HG03460 (cell line): ENCODE data around the gene STK32C.
"Not testable (repeated sequence)": the region's sequence is repeated elsewhere in the genome, so short reads cannot be mapped to it uniquely, and the experiment has no call there.

Experiments
- ATAC-seq: cut with Tn5 transposase; IDR thresholded peaks from one replicate; pipeline ENCODE4 v1.9.1; 2021; ENCODE audit not compliant: unreplicated experiment

Gene STK32C

DNA sequence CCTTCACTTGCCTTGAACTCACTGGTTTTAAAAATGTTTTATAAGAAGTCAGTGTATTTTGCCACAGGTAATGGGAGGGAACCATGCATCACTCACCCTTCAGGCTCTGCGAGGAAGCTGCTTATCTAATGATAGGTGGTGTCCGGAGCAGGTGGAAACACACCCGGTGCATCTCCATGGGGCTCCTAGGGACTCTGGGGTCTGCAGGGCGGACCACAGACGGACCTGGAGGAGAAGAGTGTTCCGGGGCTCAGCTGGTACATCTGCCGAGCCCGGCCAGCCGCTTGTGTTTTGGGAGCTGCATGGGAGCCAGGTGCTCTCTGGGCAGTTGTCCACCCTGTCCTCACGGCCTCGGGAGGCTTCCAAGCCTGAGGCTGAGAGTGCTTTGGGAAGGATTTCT, 31.5 kb upstream of the STK32C start:
- ATAC-seq: no peak

DNA sequence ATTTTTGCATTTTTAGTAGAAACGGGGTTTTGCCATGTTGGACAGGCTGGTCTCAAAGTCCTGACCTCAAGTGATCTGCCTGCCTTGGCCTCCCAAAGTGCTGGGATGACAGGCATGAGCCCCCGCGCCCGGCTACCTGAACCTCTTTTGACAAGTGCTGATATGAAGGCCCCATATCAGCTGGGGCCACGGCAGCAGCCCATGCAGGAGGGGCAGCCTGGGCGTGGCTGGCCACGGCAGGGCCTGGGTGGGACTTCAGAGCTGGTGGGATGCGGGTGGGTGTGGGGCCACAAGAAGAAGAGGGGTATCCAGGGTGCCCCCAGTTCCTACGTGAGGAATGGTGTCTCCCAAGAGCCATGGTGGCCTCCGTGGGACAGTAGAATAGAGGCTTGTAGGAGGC, 31.1 kb upstream of the STK32C start:
- no peak for ATAC-seq

- ATAC-seq: not testable (repeated sequence)
These were observed 30.1 kb upstream of the STK32C start for GRCh38 chr10:132337854-132338253.

- ATAC-seq: no peak
These were observed 29.2 kb upstream of the STK32C start for GRCh38 chr10:132336919-132337407.

GRCh38 chr10:132336064-132336746, 28.5 kb upstream of the STK32C start:
- no peak for ATAC-seq

GRCh38 chr10:132335189-132336063, 27.7 kb upstream of the STK32C start:
- ATAC-seq: peak; percentile 52

DNA sequence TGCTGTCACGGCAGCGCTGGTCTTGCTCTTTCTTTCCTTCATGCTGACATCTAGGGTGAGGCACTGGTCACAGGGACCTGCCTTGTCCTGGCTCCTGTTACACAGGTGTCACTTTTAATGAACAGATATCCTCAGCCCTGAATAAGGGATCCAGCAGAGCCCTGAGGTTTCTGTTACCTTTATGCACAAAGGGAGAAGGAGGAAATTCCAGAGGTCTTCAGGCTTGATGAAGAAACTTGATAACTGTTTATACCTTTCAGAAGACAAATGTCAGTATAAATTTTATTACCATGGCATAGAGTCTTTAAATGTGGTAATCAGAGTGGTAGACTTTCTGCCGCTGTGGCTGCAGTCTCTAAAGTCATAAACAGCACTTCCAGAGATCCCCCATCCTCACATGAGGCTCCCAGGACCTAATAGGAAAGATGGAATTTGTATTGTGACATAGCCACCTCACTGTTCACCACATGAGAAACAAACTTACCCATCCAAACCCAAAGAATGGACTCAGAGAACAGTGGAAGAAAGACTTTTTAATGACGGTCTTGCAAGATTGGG, 27.0 kb upstream of the STK32C start:
- ATAC-seq: no peak

DNA sequence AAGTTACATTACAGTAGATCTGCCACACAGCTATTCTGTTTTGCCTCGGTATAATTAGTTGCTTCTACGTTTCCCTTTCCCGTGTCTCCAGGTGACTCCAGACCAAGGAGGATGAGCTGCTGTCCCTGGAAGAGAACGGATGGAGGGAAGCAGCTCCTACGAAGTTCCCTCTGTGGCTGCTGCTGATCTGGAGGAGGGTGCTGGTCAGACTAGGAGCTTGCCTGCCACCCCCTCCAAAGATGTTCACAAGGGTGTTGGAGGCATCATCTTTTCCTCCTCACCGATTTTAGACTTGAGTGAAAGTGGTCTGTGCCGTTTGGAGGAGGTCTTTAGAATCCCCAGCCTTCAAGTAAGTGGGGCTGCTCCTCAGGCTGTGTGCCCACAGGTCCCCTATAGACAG, 25.6 kb upstream of the STK32C start:
- no peak for ATAC-seq

DNA sequence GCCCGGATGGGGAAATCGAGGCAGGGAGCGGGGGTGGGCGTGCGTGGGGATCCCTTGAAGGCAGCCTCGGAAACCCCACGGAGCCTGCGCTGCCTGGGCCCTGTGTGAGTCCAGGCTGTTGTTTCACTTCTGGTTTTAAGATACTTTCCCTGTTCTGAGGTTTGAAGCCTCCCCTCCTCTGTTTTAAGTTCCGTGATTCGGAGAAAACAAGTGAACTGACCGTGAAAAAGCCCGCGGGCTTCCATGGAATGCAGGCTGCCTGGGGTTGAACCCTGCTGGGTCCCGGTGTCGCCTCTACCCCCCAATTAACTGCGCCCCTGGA, 24.6 kb upstream of the STK32C start:
- peak; percentile 42 for ATAC-seq

DNA sequence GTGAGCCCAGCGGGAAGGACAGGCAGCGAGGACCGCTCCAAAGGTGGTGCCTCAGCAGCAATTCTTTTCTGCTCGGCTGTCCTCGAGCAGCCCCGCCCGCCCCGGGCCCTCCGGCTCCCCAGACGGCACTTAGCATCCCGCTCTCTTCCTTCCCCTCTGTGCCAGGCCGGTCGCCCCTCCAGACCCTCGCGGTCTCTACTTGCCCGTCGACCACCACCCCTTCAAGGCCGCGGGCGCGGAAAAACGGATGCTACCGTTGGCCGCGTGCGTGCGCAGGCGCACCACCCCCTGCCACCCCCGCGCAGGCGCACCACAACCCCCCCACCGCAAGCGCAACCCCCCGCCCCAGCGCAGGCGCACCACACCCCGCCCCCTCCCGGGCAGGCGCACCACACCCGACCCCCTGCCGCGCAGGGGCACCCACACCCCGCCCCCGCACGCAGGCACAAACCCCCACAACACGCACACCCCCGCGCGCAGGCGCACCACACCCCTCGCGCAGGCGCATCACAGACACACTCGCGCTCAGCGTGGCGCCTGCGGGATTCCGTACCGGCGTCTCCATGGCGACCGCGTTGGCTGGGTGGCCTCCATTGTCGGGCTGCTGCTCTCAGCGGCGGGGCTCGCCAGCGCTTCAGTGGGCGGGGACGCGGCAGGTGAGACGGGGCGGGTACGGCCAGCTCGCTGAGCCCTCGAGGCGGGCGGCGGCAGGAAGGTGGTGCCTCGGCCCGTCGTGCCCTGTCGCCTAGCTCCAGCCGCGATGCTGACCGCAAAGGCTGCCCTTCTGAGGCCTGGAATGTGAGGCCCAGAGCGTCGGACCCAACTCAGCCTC, 24.1 kb upstream of the STK32C start, which contains the start of gene LRRC27:
Gene LRRC27 (plus strand): TSS at position 593 of the 832 bp plus-strand sequence. CDS start 1,332 bp downstream, outside the sequence.
- peak; percentile 62 for ATAC-seq

DNA sequence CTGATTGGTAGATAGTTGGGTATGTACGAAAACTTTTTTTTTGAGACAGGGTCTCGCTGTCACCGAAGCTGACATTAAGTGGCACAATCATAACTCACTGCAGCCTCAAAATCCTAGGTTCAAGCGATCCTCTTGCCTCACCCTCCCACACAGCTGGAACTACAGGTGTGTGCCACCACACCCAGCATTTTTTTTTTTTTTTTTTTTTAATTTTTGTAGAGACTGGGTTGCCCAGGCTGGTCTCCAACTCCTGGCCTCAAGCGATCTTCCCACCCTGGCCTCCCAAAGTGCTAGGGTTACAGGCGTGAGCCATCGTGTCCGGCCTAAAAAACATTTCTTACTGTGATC, 22.7 kb upstream of the STK32C start:
- ATAC-seq: no peak

DNA sequence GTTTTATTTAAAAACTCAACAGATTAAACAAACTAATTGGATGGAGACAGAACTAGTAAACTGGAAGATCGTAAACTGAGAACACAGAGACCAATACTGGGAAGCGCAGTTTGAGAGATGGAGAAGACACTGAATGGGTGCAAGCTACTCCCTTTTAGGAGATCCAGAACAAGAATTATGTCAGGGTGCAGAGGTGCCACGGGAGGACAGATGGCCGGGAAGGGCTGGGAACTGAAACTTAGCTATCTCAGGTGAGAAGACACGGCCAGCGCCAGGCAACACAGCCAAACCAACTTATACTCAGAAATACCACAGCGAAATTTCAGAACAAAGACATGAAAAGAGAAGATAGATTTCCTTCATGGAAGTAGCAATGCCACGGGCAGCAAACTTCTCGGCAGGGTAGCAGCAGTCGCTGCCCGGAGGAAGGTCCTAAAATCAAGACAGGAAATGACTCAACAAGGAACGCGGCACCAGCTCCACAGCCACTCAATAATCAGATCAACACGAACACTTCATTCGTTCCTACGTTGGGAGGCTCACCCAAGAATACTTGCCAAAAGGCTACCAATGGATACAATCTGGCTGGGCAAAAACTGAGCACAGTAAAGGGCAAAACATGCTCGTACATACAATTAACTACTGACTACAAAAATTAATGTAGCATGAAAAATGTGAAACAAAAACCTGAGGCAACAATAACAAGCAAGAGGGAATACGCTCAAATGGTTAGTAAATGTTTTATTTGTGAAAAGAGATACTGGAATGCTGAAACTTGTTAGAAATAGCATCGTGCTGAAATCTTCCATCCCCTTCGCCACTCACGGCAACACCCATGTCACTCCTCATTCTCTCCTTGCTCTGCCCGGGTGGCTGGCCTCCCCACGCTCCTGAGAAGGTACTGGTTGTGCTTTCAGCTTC, 22.1 kb upstream of the STK32C start:
- no peak for ATAC-seq

- no peak for ATAC-seq
These were observed 21.0 kb upstream of the STK32C start for GRCh38 chr10:132328738-132329137.

GRCh38 chr10:132328106-132328505, 20.4 kb upstream of the STK32C start:
- ATAC-seq: no peak

DNA sequence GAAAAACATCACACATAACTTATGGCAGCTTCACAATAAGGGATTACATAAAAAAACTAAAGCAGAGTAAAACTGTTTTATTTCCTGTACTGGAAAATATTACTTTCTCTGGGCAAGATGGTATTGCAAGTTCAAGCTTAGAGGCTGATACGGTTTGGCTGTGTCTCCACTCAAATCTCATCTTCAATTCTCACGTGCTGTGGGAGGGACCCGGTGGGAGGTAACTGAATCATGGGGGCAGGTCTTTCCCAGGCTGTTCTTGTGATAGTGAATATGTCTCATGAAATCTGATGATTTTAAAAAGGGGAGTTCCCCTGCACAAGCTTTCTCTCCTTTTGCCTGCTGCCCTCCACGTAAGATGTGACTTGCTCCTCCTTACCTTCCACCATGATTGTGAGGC, 19.2 kb upstream of the STK32C start:
- ATAC-seq: no peak

DNA sequence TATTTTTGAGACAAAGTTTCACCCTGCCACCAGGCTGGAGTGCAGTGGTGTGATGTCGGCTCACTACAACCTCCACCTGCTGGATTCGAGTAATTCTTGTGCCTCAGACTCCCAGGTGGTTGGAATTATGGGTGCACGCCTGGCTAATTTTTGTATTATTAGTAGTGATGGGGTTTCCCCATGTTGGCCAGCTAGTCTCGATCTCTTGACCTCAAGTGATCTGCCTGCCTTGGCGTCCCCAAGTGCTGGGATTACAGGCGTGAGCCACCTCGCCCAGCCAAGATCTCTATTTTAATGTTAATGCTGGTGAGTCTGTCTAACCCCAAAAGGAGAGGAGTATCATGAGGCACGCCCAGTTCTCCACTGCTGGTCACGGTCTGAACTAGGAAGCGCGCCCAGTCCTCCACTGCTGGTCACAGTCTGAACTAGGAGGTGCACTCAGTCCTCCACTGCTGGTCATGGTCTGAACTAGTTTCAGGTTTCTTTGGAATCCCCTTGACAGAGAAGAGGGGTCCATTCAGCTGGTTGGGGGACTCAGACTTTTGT, 18.7 kb upstream of the STK32C start:
- no peak for ATAC-seq

DNA sequence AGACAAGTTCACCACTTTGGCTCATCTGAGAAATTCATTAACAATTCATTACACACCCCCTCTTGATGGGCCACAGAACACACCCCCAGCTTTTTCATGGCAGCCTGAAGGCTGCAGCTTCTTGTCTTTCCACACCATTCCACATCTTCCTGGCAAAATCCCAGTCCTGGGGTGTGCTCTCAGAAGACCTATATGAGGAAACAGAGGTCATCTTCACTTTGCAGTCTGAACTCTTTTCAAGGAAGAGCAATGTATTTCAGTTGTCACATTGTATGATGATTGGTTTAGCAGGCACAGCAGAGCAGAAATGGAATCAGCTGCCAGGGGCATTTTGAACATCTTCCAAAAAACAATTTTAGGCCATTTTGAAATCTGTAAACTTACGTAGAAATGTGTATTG, 16.4 kb upstream of the STK32C start:
- ATAC-seq: no peak

DNA sequence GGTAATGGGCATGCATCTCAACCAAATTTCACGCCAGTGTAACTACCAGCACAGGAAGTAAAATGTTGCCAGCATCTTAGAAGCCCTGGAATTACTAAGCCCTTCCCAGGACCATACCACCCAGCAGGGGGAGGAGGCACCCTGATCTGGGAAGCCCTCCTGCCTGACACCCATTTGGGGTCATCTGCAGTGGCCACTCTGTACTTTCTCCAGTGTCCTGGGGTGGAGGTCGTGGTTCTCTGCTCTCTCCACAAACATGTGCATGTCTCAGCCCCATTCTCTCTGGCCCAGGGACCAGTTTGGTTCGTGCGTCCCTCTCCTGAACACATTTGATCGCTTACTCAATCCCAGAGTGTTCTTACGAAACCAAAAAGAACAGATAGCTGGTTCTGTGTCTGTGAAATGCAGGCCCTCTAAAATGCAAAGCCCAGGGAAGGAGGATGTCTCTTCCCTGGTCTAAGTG, 14.9 kb upstream of the STK32C start:
- no peak for ATAC-seq

DNA sequence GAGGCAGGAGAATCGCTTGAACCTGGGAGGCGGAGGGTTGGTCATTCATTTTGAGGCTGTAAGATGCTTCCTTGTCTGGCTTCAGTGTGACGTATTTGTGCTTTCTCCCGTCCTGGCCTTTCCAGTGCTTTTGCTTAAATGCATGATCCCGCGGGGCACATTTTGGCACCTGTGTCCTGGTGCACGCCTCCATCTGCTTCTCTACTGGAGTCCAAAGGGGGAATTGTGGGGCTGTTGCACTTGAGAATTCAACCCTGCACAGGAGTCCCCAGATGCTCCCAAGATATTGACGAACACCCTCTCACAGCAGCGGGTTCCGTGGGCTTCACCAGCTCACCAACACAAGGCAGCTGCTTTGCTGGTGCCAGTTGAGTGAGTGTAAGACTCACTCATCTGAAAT, 14.0 kb upstream of the STK32C start:
- no peak for ATAC-seq
